ENCODE results near the gene PATJ.

PATJ gene

GRCh38 chr1:62046927-62047326 is 304.6 kb downstream of the PATJ start:
- no peak for TF ChIP-seq CTCF (conservative IDR thresholded peaks at IDR 0.05)
- H3K27ac ChIP-seq = no peak overlapping the region

DNA sequence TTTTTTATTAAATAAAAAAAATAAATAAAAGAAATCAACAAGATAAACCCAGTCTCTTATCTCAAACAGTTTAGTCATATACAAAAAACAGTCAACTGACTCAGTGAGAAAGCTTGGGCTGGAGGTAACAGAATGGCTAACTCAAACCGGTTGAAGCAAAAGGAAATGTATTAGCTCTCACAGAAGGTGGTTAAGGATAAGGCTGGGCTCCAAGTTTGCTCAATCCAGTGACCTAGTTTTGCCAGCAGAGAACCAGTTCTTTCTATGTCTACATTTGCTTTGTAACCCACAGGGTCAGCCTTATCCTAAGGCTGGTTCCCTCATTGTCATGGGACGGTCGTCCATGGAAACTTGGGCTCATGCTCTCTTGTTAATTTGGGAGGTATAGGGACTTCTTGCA is 307.9 kb downstream of the PATJ start:
- no peak overlapping the region for H3K27ac ChIP-seq
- no peak for TF ChIP-seq CTCF (conservative IDR thresholded peaks at IDR 0.05)

DNA sequence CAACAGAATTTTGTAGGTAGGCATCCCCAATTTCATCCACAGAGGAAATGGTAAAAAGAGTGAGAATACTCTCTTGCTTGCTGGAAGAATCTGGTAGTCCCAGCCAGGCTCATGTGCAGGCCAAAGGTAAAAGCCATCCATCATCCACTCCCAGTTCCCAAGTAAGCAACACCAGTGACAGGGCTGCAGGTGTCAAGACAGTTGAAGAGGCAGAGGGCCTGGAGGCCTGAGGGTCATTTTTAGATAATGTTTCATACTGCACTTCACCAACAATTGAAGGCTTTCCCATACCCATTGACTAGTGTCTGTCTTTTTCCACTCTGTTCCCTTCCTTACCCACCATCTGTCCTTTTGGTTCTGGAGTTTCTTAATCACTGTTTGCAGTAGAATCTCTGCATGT is 310.7 kb downstream of the PATJ start:
- H3K27ac ChIP-seq = no peak overlapping the region
- TF ChIP-seq CTCF (conservative IDR thresholded peaks at IDR 0.05) = no peak

DNA sequence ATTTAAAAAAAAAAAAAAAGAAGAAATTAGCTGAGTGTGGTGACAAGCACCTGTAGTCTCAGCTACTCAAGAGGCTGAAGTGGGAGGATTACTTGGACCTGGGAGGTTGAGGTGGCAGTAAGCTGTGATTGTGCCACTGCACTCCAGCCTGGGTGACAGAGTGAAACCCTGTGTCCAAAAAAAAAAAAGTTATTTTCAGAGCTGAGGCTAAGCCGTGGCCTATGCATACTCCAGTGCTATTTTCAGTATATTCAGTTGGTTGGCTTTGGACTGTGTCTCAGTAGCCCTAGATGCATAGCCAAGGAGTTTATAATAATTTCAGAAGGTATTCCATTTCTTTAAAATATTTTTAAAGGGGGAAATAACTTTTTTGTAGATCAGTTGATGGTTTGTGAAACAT is 311.9 kb downstream of the PATJ start:
- H3K27ac ChIP-seq = no peak overlapping the region
- TF ChIP-seq CTCF (conservative IDR thresholded peaks at IDR 0.05) = no peak

DNA sequence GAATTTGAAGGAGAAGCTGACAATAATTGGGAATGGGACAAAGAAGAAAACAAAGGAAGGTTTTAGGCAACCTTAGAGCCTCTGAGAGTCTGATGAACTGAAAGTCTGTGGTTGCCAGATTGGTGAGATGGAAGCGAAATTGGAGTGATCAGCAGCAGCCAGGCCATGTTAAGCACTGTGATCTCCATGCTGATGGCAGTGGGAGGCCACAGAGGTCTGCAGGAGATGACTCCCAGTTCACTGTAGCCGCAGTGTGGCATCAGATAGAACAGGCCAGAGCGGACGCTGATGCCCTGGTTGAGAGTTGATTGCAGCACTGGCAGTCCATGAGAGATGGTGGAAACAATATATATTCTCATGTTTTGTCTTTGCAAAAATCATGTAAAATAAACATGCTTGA is 314.9 kb downstream of the PATJ start:
- TF ChIP-seq CTCF (conservative IDR thresholded peaks at IDR 0.05) = no peak
- H3K27ac ChIP-seq = no peak overlapping the region

GRCh38 chr1:62057641-62058290 is 315.5 kb downstream of the PATJ start:
- TF ChIP-seq CTCF (conservative IDR thresholded peaks at IDR 0.05) = no peak
- no peak overlapping the region for H3K27ac ChIP-seq

DNA sequence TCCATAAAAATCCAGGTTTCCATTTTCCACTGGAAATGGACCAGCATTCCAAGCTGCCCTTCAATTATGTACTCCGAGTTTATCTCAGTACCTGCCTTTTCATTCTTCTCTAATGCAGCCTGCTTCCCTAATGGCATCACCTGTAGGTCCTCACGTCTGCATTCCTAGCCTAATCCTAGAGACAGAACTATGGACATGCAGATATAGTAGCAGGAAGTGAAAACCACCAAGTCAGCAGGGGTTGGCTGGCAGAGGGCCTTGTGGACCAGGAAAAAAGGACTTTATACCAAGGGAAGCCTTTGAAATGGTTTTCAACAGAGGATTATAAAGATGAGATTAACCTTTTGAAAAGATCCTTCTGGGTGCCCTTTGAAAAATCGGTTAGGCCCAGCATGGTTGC is 316.7 kb downstream of the PATJ start:
- TF ChIP-seq CTCF (conservative IDR thresholded peaks at IDR 0.05) = no peak
- H3K27ac ChIP-seq = no peak overlapping the region

All from VCaP (cell line).